H1 (cell line): Measurements from ENCODE around the gene LRBA. TPM values are rescaled to one million over a fixed set of nuclear protein-coding genes. Genes with fewer than 3 reads are reported as not detected.

Source experiments
- CTCF ChIA-PET: fragments of 300-600 bp; sonication (Branson Sonifier 250); formaldehyde crosslinking; loops from one replicate; lab custom pipeline; 2021; ENCODE audit not compliant: partially characterized antibody; lab: Charles Lee
- POLR2A ChIA-PET: fragments of 300-600 bp; sonication (Branson Sonifier 250); formaldehyde crosslinking; loops from one replicate; lab custom pipeline; 2021; ENCODE audit warnings: inconsistent platforms; ENCODE audit not compliant: partially characterized antibody; lab: Charles Lee
- DNase-seq, 2 experiments: peaks; one replicate each; pipeline versions ENCODE4 v3.0.0 to v3.0.0-alpha.2; 2010 to 2022; ENCODE audit warnings: low spot score in 2 of 2, low read depth in 1 of 2, mixed read lengths in 1 of 2
- FAIRE-seq: peaks from 2 replicates; lab custom pipeline; 2011; peaks lifted over from hg19 to GRCh38; lab: Jason Lieb, UNC
- H2AFZ ChIP-seq: 2 replicates; pipeline ENCODE4 v1.8.1; 2012; ENCODE audit warnings: low read length, inconsistent platforms
- H2AK5ac ChIP-seq: 2 replicates; pipeline ENCODE4 v1.6.1; 2013; ENCODE audit warnings: low read depth, low read length
- H2BK120ac ChIP-seq: replicated peaks from 2 replicates; pipeline ENCODE3; 2013; ENCODE audit warnings: low read depth, low read length, inconsistent platforms
- H2BK12ac ChIP-seq: 2 replicates; pipeline ENCODE4 v1.6.1; 2013; ENCODE audit warnings: low read depth, low read length
- H2BK15ac ChIP-seq: 2 replicates; pipeline ENCODE4 v1.6.1; 2013; ENCODE audit warnings: low read length
- H2BK20ac ChIP-seq: 2 replicates; pipeline ENCODE4 v1.6.1; 2013; ENCODE audit warnings: low read length
- H2BK5ac ChIP-seq: 2 replicates; pipeline ENCODE4 v1.6.1; 2013; ENCODE audit warnings: low read depth, low read length
- H3K14ac ChIP-seq: 2 replicates; pipeline ENCODE4 v1.6.1; 2013; ENCODE audit warnings: inconsistent platforms; ENCODE audit not compliant: insufficient read length
- H3K18ac ChIP-seq: 2 replicates; pipeline ENCODE4 v1.6.1; 2013; ENCODE audit warnings: low read length; ENCODE audit errors: extremely low read depth
- H3K23ac ChIP-seq: 2 replicates; pipeline ENCODE4 v1.6.1; 2013; ENCODE audit warnings: inconsistent platforms; ENCODE audit not compliant: insufficient read length
- H3K23me2 ChIP-seq: 2 replicates; pipeline ENCODE4 v1.6.1; 2013; ENCODE audit warnings: low read depth, low read length
- H3K27ac ChIP-seq: 2 replicates; pipeline ENCODE4 v1.6.1; 2011; ENCODE audit warnings: low read depth, low read length, inconsistent platforms
- H3K27me3 ChIP-seq, 4 experiments: replicated peaks in 1 of 4; 1 replicate in 1 of 4; 2 replicates in 3 of 4; pipeline versions ENCODE4 v1.6.1 to v1.8.1; 2011 to 2013; ENCODE audit warnings: low read length in 3 of 4, mild to moderate bottlenecking in 3 of 4, inconsistent platforms in 2 of 4, mixed read lengths in 2 of 4, moderate library complexity in 1 of 4; ENCODE audit not compliant: control insufficient read depth in 3 of 4, insufficient read depth in 3 of 4; ENCODE audit errors: extremely low read depth in 1 of 4
- H3K36me3 ChIP-seq, 4 experiments: 2 replicates each; pipeline versions ENCODE4 v1.6.1 to v1.8.1; 2011 to 2013; ENCODE audit warnings: mild to moderate bottlenecking in 4 of 4, low read length in 3 of 4, moderate library complexity in 2 of 4, control low read depth in 1 of 4, inconsistent platforms in 1 of 4; ENCODE audit not compliant: insufficient read depth in 4 of 4, control insufficient read depth in 2 of 4
- H3K4ac ChIP-seq: replicated peaks from 2 replicates; pipeline ENCODE3; 2013; ENCODE audit warnings: low read length, low read depth, mixed read lengths, inconsistent platforms; ENCODE audit not compliant: insufficient read length
- H3K4me1 ChIP-seq, 4 experiments: replicated peaks in 1 of 4; 1 replicate in 1 of 4; 2 replicates in 3 of 4; pipeline versions ENCODE4 v1.6.1 to v1.8.1; 2011 to 2013; ENCODE audit warnings: low read length in 3 of 4, inconsistent platforms in 2 of 4, mixed read lengths in 1 of 4; ENCODE audit not compliant: insufficient read depth in 4 of 4, control insufficient read depth in 3 of 4
- H3K4me2 ChIP-seq, 2 experiments: 2 replicates each; pipeline versions ENCODE4 v1.6.1 to v1.8.1; 2011 to 2013; ENCODE audit warnings: low read depth in 2 of 2, low read length in 2 of 2, control low read depth in 1 of 2, inconsistent platforms in 1 of 2, mild to moderate bottlenecking in 1 of 2; ENCODE audit not compliant: insufficient read depth in 1 of 2
- H3K4me3 ChIP-seq, 4 experiments: fragments of 200-600, 300-600 bp in 1 of 4; sonication (generic), shearing (Covaris generic), sonication (Bioruptor Twin) in 1 of 4; 2 replicates each; pipeline versions ENCODE4 v1.5.1 to v1.8.1; 2011 to 2016; ENCODE audit warnings: low read length in 4 of 4, low read depth in 3 of 4, control low read depth in 2 of 4, inconsistent platforms in 2 of 4, mild to moderate bottlenecking in 2 of 4, mixed read lengths in 1 of 4, moderate library complexity in 1 of 4; ENCODE audit not compliant: insufficient read depth in 2 of 4; ENCODE audit errors: extremely low read depth in 1 of 4
- H3K56ac ChIP-seq: replicated peaks from 2 replicates; pipeline ENCODE3; 2013; ENCODE audit warnings: low read depth, mild to moderate bottlenecking, mixed read lengths, low read length, inconsistent platforms; ENCODE audit not compliant: insufficient read length
- H3K79me1 ChIP-seq: 2 replicates; pipeline ENCODE4 v1.6.1; 2013; ENCODE audit warnings: low read depth, low read length, control low read depth
- H3K79me2 ChIP-seq, 2 experiments: 2 replicates each; pipeline versions ENCODE4 v1.6.1 to v1.8.1; 2012 to 2013; ENCODE audit warnings: low read length in 2 of 2, mild to moderate bottlenecking in 2 of 2, inconsistent platforms in 1 of 2; ENCODE audit not compliant: insufficient read depth in 2 of 2, control insufficient read depth in 1 of 2
- H3K9ac ChIP-seq, 4 experiments: replicated peaks in 1 of 4; 1 replicate in 1 of 4; 2 replicates in 3 of 4; pipeline versions ENCODE4 v1.6.1 to v1.8.1; 2011 to 2013; ENCODE audit warnings: low read depth in 3 of 4, low read length in 3 of 4, control low read depth in 2 of 4, mild to moderate bottlenecking in 2 of 4, moderate library complexity in 2 of 4, inconsistent platforms in 1 of 4; ENCODE audit errors: extremely low read depth in 1 of 4
- H3K9me3 ChIP-seq, 2 experiments: 2 replicates each; pipeline versions ENCODE4 v1.6.1 to v1.8.1; 2012 to 2013; ENCODE audit warnings: mild to moderate bottlenecking in 2 of 2, moderate library complexity in 2 of 2, control low read depth in 1 of 2, inconsistent platforms in 1 of 2, low read depth in 1 of 2, low read length in 1 of 2, mixed read lengths in 1 of 2; ENCODE audit not compliant: insufficient read depth in 2 of 2
- H4K20me1 ChIP-seq, 2 experiments: replicated peaks in 1 of 2; 2 replicates each; pipeline versions ENCODE3 to v1.8.1; 2011 to 2013; ENCODE audit warnings: inconsistent platforms in 2 of 2, low read length in 2 of 2, mild to moderate bottlenecking in 1 of 2; ENCODE audit not compliant: insufficient read depth in 2 of 2, control insufficient read depth in 1 of 2
- H4K5ac ChIP-seq: 2 replicates; pipeline ENCODE4 v1.6.1; 2013; ENCODE audit warnings: low read length, low read depth, mixed read lengths, inconsistent platforms; ENCODE audit not compliant: insufficient read length
- H4K8ac ChIP-seq: 2 replicates; pipeline ENCODE4 v1.8.0; 2013; ENCODE audit warnings: mild to moderate bottlenecking, moderate library complexity, low read length, inconsistent platforms; ENCODE audit not compliant: insufficient read depth; ENCODE audit errors: extremely low read depth
- H4K91ac ChIP-seq: replicated peaks from 2 replicates; pipeline ENCODE3; 2013; ENCODE audit warnings: low read length, mixed read lengths, inconsistent platforms; ENCODE audit not compliant: insufficient read length
- WGBS, 2 experiments: shearing (Covaris generic) in 1 of 2; methylation state at CpG; one replicate each; pipeline versions ENCODE4 v1.1.6 to v1.1.7; 2013 to 2015; ENCODE audit warnings: low lambda C conversion rate in 2 of 2, mixed read lengths in 2 of 2, inconsistent platforms in 1 of 2, low coverage in 1 of 2, missing lambda C conversion rate in 1 of 2; ENCODE audit not compliant: insufficient replicate concordance in 2 of 2, insufficient coverage in 1 of 2, insufficient read length in 1 of 2; ENCODE audit errors: extremely low coverage in 1 of 2, missing lambda C conversion rate in 1 of 2; 5-methylcytosine and 5-hydroxymethylcytosine counted together
- polyA plus RNA-seq, 7 experiments: library from polyadenylated mRNA; depleted of rRNA in 3 of 7; stranded (reverse) in 5 of 7; unstranded in 2 of 7; fragments of >200 nt in 5 of 7; fragments of 200-250 nt in 2 of 7; gene quantifications; 1 replicate in 5 of 7; 2 replicates in 1 of 7; 4 replicates in 1 of 7; pipeline versions ENCODE4 v1.2.1 to v1.2.3, GENCODE V29; 2011 to 2013; ENCODE audit warnings: missing spikeins in 2 of 7, mixed read lengths in 2 of 7
- total RNA-seq: library from RNA; stranded (reverse); fragmentation: NEBNext Ultra II Directional; extraction: Animal tissue kit (Norgen Biotek cat#: 25700); gene quantifications from 2 replicates; pipeline ENCODE4 v1.2.1, GENCODE V29; 2021

The LRBA gene
- total and polyA plus RNA-seq, 2 of the 8 experiments (the other 6 are each of a cell fraction or from before 2014, with no cell fraction given) = 54.6 to 83.2 TPM

DNA sequence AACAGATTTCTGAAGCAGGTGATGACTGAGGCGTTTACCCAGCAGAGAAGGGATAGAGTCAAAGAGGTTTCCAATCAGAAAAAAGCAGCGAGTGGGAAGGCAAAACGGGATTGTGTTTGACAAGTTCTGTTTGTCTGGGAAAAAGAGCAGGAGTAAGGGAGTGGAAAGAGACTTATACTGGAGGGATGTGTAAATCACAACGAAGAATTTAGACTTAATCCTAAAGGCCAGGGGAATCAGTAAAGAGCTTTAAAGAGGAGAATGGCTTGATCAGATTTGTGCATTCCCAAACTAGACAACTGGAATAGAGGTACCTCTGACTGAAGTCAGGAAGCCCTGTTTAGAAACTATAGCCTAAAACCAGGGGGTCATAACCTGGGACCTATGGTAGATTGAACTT, 31.5 kb upstream of the LRBA start:
- FAIRE-seq (no peak), DNase-seq (no peak)
- Histone ChIP-seq H2BK20ac (no peak overlapping the region), H3K27ac (no peak overlapping the region), H3K4ac (no peak overlapping the region), H2BK12ac (no peak overlapping the region), H2AK5ac (no peak overlapping the region), H3K79me2 (peaks cover 0 to 32% of the 10 kb centered on the region in 2 experiments; a peak in 3 of 4 replicates), H3K4me1 (peaks cover 4 to 7% (median 4%) of the 10 kb centered on the region in 4 experiments; a peak in 5 of 7 replicates), H2BK120ac (no peak overlapping the region), H3K14ac (no peak overlapping the region), H3K18ac (no peak overlapping the region), H3K4me2 (no peak overlapping the region; a peak in 1 of 4 replicates), H3K23ac (no peak overlapping the region), H4K5ac (no peak overlapping the region), H4K91ac (no peak overlapping the region), H2BK5ac (no peak overlapping the region), H3K9ac (no peak overlapping the region), H3K9me3 (no peaks in the 10 kb centered on the region), H3K27me3 (no peaks in the 10 kb centered on the region), H3K4me3 (no peak overlapping the region), H2AFZ (no peak overlapping the region), H4K8ac (no peak overlapping the region), H3K23me2 (peaks cover 5% of the 10 kb centered on the region; the same call in 1 of the 2 replicates), H3K56ac (no peak overlapping the region), H2BK15ac (no peak overlapping the region), H4K20me1 (peaks cover 0 to 3% of the 10 kb centered on the region in 2 experiments), H3K36me3 (peaks cover 0 to 5% (median under 1%) of the 10 kb centered on the region in 4 experiments; a peak in 1 of 8 replicates), H3K79me1 (no peaks in the 10 kb centered on the region)
- ChIA-PET POLR2A (interaction anchor here (0.9 to 1.1 kb wide), 4 partner anchors 11 to 54 kb away, joined by 3 to 4 read pairs (median 4); no protein-coding TSS in a partner anchor), CTCF (interaction anchor here (0.7 to 1.5 kb wide), 5 partner anchors 17 to 322 kb away, joined by 3 to 5 read pairs (median 4); no protein-coding TSS in a partner anchor)
- 78% methylated on average over 4 of the region's 4 CpGs; no CpG with 5 or more reads in 1 of the 2 experiments for WGBS, 2 experiments
